ENCODE measurements around the gene CDC26.

- TF ChIP-seq POLR2A (IDR thresholded peaks at IDR 0.05) (no peak), CTCF (IDR thresholded peaks at IDR 0.05) (no peak), POLR2AphosphoS5 (IDR thresholded peaks at IDR 0.05) (no peak)
Measured at GRCh38 chr9:113221800-113222481, 53.4 kb downstream of the CDC26 start.

Measured in prostate gland (tissue), 2 donors.